K562 (cell line): ENCODE measurements around the gene FKRP. TPM values are rescaled to one million over a fixed set of nuclear protein-coding genes. Genes with fewer than 3 reads are reported as not detected.

Experiments
- ATAC-seq: fragments of 200-7000 bp; cut with Tn5 transposase; 3 replicates; pipeline ENCODE4 v1.9.1; 2020; ENCODE audit warnings: moderate library complexity
- BruUV-seq: library from RNA; stranded (reverse); fragments of 400-500 nt; replicated peaks from 2 replicates; lab custom pipeline; 2021; lab: Mats Ljungman, UMichigan
- CTCF ChIA-PET: fragments of 300-600 bp; formaldehyde crosslinking; extraction: SDS; loops from one replicate; lab custom pipeline; 2021; ENCODE audit warnings: low intra/inter-chr PET ratio; lab: Yijun Ruan, JAX
- POLR2A ChIA-PET: fragments of 300-600, 350-650 bp; sonication (Branson Sonifier 250); formaldehyde crosslinking; extraction: SDS; loops from one replicate; lab custom pipeline; 2021; ENCODE audit warnings: antibody characterized with exemption, inconsistent platforms; lab: Yijun Ruan, JAX
- DNase-seq, 4 experiments: peaks; one replicate each; pipeline versions ENCODE4 v3.0.0 to v3.0.0-alpha.2; 2011 to 2018; ENCODE audit warnings: low spot score in 3 of 4, mixed read lengths in 3 of 4; ENCODE audit errors: extremely low read depth in 1 of 4
- FAIRE-seq: peaks from 2 replicates; lab custom pipeline; 2011; peaks lifted over from hg19 to GRCh38; lab: Jason Lieb, UNC
- H2AFZ ChIP-seq: 2 replicates; pipeline ENCODE4 v1.6.0; 2011; ENCODE audit warnings: low read depth, low read length, control low read depth, inconsistent platforms
- H3K27ac ChIP-seq: fragments of 200-600 bp; 3 replicates; pipeline ENCODE4 v1.8.0; 2011; ENCODE audit warnings: low read depth, mild to moderate bottlenecking, control low read depth, inconsistent platforms, low read length, moderate library complexity, mixed read lengths; ENCODE audit errors: extremely low read depth
- H3K27me3 ChIP-seq, 2 experiments: fragments of 300-600 bp in 1 of 2; 2 replicates in 1 of 2; 3 replicates in 1 of 2; pipeline versions ENCODE4 v1.6.0 to v1.8.0; 2011; ENCODE audit warnings: inconsistent platforms in 2 of 2, low read length in 2 of 2, mild to moderate bottlenecking in 1 of 2, mixed read lengths in 1 of 2, moderate library complexity in 1 of 2; ENCODE audit not compliant: control insufficient read depth in 2 of 2, insufficient read depth in 2 of 2
- H3K36me3 ChIP-seq: fragments of 300-600 bp; 3 replicates; pipeline ENCODE4 v1.8.0; 2011; ENCODE audit warnings: mild to moderate bottlenecking, low read length, inconsistent platforms; ENCODE audit not compliant: control insufficient read depth, insufficient read depth
- H3K4me1 ChIP-seq, 2 experiments: fragments of 200-600 bp in 1 of 2; replicated peaks in 1 of 2; 2 replicates in 1 of 2; 3 replicates in 1 of 2; pipeline versions ENCODE4 v1.5.1 to v1.8.0; 2011; ENCODE audit warnings: inconsistent platforms in 2 of 2, low read length in 2 of 2, mild to moderate bottlenecking in 1 of 2, mixed read lengths in 1 of 2, moderate library complexity in 1 of 2; ENCODE audit not compliant: control insufficient read depth in 2 of 2, insufficient read depth in 2 of 2
- H3K4me2 ChIP-seq: 2 replicates; pipeline ENCODE4 v1.6.1; 2011; ENCODE audit warnings: low read length, control low read depth, inconsistent platforms, mixed read lengths; ENCODE audit not compliant: insufficient read depth
- H3K4me3 ChIP-seq: fragments of 200-600 bp; sonication (generic), shearing (Covaris generic); 2 replicates; pipeline ENCODE4 v1.5.1; 2016; ENCODE audit warnings: control low read depth, inconsistent platforms
- H3K79me2 ChIP-seq: fragments of 200-600 bp; 3 replicates; pipeline ENCODE4 v1.8.0; 2011; ENCODE audit warnings: low read length, inconsistent platforms; ENCODE audit not compliant: control insufficient read depth, insufficient read depth
- H3K9ac ChIP-seq, 2 experiments: 2 replicates each; pipeline versions ENCODE4 v1.6.0 to v1.6.1; 2011; ENCODE audit warnings: low read depth in 2 of 2, low read length in 2 of 2, control low read depth in 1 of 2, inconsistent platforms in 1 of 2, mild to moderate bottlenecking in 1 of 2, mixed read lengths in 1 of 2; ENCODE audit not compliant: insufficient read depth in 1 of 2
- H3K9me1 ChIP-seq: one replicate; pipeline ENCODE4 v1.6.0; 2011; ENCODE audit warnings: inconsistent platforms, mild to moderate bottlenecking, low read length, moderate library complexity; ENCODE audit not compliant: control insufficient read depth, insufficient read depth
- H3K9me3 ChIP-seq: replicated peaks from 2 replicates; pipeline ENCODE4 v1.5.1; 2011; ENCODE audit warnings: low read depth, low read length, inconsistent platforms; ENCODE audit not compliant: control insufficient read depth, insufficient read depth
- H4K20me1 ChIP-seq: replicated peaks from 2 replicates; pipeline ENCODE4 v1.6.1; 2011; ENCODE audit warnings: low read length, inconsistent platforms, mixed read lengths; ENCODE audit not compliant: control insufficient read depth, insufficient read depth
- ATF7 ChIP-seq: fragments of 450-650 bp; IDR thresholded peaks from 2 replicates; pipeline ENCODE4 v1.7.1; 2014; ENCODE audit warnings: mild to moderate bottlenecking, moderate library complexity
- CHD2 ChIP-seq: IDR thresholded peaks from 2 replicates; pipeline ENCODE4 v1.6.1; 2011; ENCODE audit warnings: low read depth, low read length
- E2F4 ChIP-seq: sonication (generic); formaldehyde crosslinking; IDR thresholded peaks from 2 replicates; pipeline ENCODE4 v1.8.0; 2022; ENCODE audit warnings: mild to moderate bottlenecking, low read depth, missing genetic modification reagents
- GATA2 ChIP-seq: sonication (generic); formaldehyde crosslinking; IDR thresholded peaks from 2 replicates; pipeline ENCODE4 v1.4.0; 2020; ENCODE audit warnings: mild to moderate bottlenecking, missing genetic modification reagents
- HIVEP1 ChIP-seq: fragments of 250-450 bp; sonication (Bioruptor Pico); IDR thresholded peaks from 2 replicates; pipeline ENCODE4 v1.4.0; 2020; ENCODE audit warnings: mild to moderate bottlenecking
- ILK ChIP-seq: fragments of 450-650 bp; IDR thresholded peaks from 2 replicates; pipeline ENCODE4 v1.6.1; 2016; ENCODE audit warnings: missing genetic modification characterization, low read depth, mild to moderate bottlenecking, missing compliant biosample characterization, moderate library complexity, borderline replicate concordance
- MEF2D ChIP-seq: conservative IDR thresholded peaks from 2 replicates; pipeline ENCODE4 v1.6.1; 2016; ENCODE audit warnings: low read depth, missing genetic modification characterization, missing compliant biosample characterization
- NEUROD1 ChIP-seq: fragments of 150-350 bp; IDR thresholded peaks from 2 replicates; pipeline ENCODE4 v1.6.1; 2014; ENCODE audit warnings: borderline replicate concordance, low read length, low read depth; ENCODE audit not compliant: partially characterized antibody
- RERE ChIP-seq: sonication (generic); formaldehyde crosslinking; IDR thresholded peaks from 2 replicates; pipeline ENCODE4 v1.8.0; 2023; ENCODE audit warnings: missing genetic modification reagents, mild to moderate bottlenecking, borderline replicate concordance
- ZFP1 ChIP-seq: fragments of 450-650 bp; formaldehyde crosslinking; IDR thresholded peaks from 2 replicates; pipeline ENCODE4 v1.4.0; 2020; ENCODE audit warnings: mild to moderate bottlenecking, mixed read lengths
- ZNF143 ChIP-seq: sonication (generic); formaldehyde crosslinking; IDR thresholded peaks from 2 replicates; pipeline ENCODE4 v1.9.0; 2022; ENCODE audit warnings: mild to moderate bottlenecking, missing genetic modification reagents
- ZNF444 ChIP-seq: fragments of 250-450 bp; sonication (Bioruptor Pico); IDR thresholded peaks from 2 replicates; pipeline ENCODE4 v1.4.0; 2020; ENCODE audit warnings: mild to moderate bottlenecking, moderate library complexity
- ZNF766 ChIP-seq: fragments of 200-800 bp; sonication (Bioruptor generic); conservative IDR thresholded peaks from 2 replicates; pipeline ENCODE4 v1.6.1; 2016; ENCODE audit warnings: missing genetic modification characterization, missing compliant biosample characterization
- WGBS: fragments of 100-300 bp; shearing (Covaris generic); methylation state at CpG from one replicate; pipeline ENCODE4 v1.1.6; 2016; ENCODE audit warnings: low coverage, mixed read lengths; ENCODE audit not compliant: insufficient coverage; ENCODE audit errors: missing lambda C conversion rate; 5-methylcytosine and 5-hydroxymethylcytosine counted together
- in situ Hi-C: fragments of 300-500 bp; cut with MboI; formaldehyde crosslinking; loops from 4 replicates; pipeline ENCODE4 v1.15.0; 2018; ENCODE audit warnings: inconsistent platforms, mixed read lengths
- intact Hi-C: fragments of 100-400 bp; cut with micrococcal nuclease; formaldehyde crosslinking; loops from 2 replicates; pipeline ENCODE4 v1.14.2; 2022
- polyA plus RNA-seq, 8 experiments: library from polyadenylated mRNA; depleted of rRNA in 4 of 8; stranded (reverse) in 5 of 8; unstranded in 3 of 8; fragments of >200 nt; fragmentation: Nextera tagmentation in 2 of 8; fragmentation: Illumina TruSeq in 1 of 8; extraction: Ambion mirVana in 2 of 8; extraction: Trizol in 1 of 8; gene quantifications; 2 replicates each; pipeline versions ENCODE4 v1.2.1 to v1.2.3, GENCODE V29; 2011 to 2014; ENCODE audit warnings: inconsistent platforms in 1 of 8, missing spikeins in 1 of 8
- total RNA-seq, 7 experiments: library from RNA; depleted of rRNA in 6 of 7; stranded (reverse); fragments of >200 nt in 6 of 7; fragmentation: Illumina TruSeq in 2 of 7; extraction: Trizol in 2 of 7; gene quantifications; 2 replicates each; pipeline versions ENCODE4 v1.2.1 to v1.2.3, GENCODE V29; 2011 to 2021; ENCODE audit warnings: low replicate concordance in 1 of 7
- TF ChIP-seq, protein P1 (sequence below): fragments of 250-450 bp; sonication (Bioruptor Pico); IDR thresholded peaks from 2 replicates; pipeline ENCODE4 v1.4.0; 2020
- TF ChIP-seq, protein P2 (sequence below): sonication (generic); IDR thresholded peaks from 2 replicates; pipeline ENCODE4 v1.6.1; 2016

FKRP gene
- total and polyA plus RNA-seq, 9 of the 15 experiments (the other 6 are each of a cell fraction or from before 2014, with no cell fraction given) = 0.68 to 16.1 (median 6.5) TPM

GRCh38 chr19:46802152-46802551 lies 56.3 kb downstream of the FKRP start:
- in situ Hi-C loops = no loop called here
- Histone ChIP-seq H4K20me1 (no peaks in the 10 kb centered on the region), H2AFZ (no peak overlapping the region), H3K4me1 (no peaks in the 10 kb centered on the region; a peak in 1 of 5 replicates), H3K79me2 (no peaks in the 10 kb centered on the region), H3K4me3 (no peak overlapping the region), H3K36me3 (no peaks in the 10 kb centered on the region), H3K9me3 (no peaks in the 10 kb centered on the region), H3K9me1 (no peaks in the 10 kb centered on the region), H3K27me3 (no peaks in the 10 kb centered on the region), H3K27ac (no peak overlapping the region), H3K4me2 (no peak overlapping the region), H3K9ac (no peak overlapping the region)
- CTCF ChIA-PET = no interaction called here
- no peak for DNase-seq
- no TSS peak for BruUV-seq
- POLR2A ChIA-PET = interaction anchor here (1.6 kb wide), 1 partner anchor 17 kb away, joined by 3 read pairs; no protein-coding TSS in a partner anchor
- intact Hi-C loops = no loop called here
- no peak for ATAC-seq
- WGBS = 43% methylated on average over 5 of the region's 5 CpGs
- no peak for FAIRE-seq
- TF ChIP-seq RERE (no peak), NEUROD1 (no peak), ZNF444 (no peak), ZFP1 (no peak), CHD2 (no peak), ATF7 (no peak), ZNF766 (CRISPR knock-in tag) (no peak), E2F4 (CRISPR knock-in tag) (no peak), GATA2 (CRISPR knock-in tag) (no peak), HIVEP1 (CRISPR knock-in tag) (no peak), MEF2D (tag) (no peak), ILK (tag) (no peak), ZNF143 (CRISPR knock-in tag) (no peak)
- TF ChIP-seq, protein P1, sequence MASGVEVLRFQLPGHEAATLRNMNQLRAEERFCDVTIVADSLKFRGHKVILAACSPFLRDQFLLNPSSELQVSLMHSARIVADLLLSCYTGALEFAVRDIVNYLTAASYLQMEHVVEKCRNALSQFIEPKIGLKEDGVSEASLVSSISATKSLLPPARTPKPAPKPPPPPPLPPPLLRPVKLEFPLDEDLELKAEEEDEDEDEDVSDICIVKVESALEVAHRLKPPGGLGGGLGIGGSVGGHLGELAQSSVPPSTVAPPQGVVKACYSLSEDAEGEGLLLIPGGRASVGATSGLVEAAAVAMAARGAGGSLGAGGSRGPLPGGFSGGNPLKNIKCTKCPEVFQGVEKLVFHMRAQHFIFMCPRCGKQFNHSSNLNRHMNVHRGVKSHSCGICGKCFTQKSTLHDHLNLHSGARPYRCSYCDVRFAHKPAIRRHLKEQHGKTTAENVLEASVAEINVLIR (CRISPR knock-in tag) = no peak
- TF ChIP-seq, protein P2, sequence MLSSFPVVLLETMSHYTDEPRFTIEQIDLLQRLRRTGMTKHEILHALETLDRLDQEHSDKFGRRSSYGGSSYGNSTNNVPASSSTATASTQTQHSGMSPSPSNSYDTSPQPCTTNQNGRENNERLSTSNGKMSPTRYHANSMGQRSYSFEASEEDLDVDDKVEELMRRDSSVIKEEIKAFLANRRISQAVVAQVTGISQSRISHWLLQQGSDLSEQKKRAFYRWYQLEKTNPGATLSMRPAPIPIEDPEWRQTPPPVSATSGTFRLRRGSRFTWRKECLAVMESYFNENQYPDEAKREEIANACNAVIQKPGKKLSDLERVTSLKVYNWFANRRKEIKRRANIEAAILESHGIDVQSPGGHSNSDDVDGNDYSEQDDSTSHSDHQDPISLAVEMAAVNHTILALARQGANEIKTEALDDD = no peak
